Measurements from ENCODE around the gene KRTAP10-11.

Gene KRTAP10-11

GRCh38 chr21:44611551-44611950 is 34.7 kb upstream of the KRTAP10-11 start:
- no peak overlapping the region for H2BK5ac ChIP-seq (ENCODE audit: low read depth, low read length, poor library complexity)
- H4K12ac ChIP-seq (ENCODE audit: low read depth, low read length): no peak overlapping the region
- H3K9ac ChIP-seq (ENCODE audit: low read length): no peak overlapping the region
- no peaks in the 10 kb centered on the region for H3K27me3 ChIP-seq (ENCODE audit: insufficient read depth, low read length)
- no peaks in the 10 kb centered on the region for H3K79me1 ChIP-seq (ENCODE audit: low read length)
- H3K14ac ChIP-seq (ENCODE audit: low read length): no peak overlapping the region
- no peak overlapping the region for H3K18ac ChIP-seq (ENCODE audit: low read length)
- H3K4me2 ChIP-seq (ENCODE audit: low read length): no peak overlapping the region
- peaks cover 26% of the 10 kb centered on the region for H3K9me3 ChIP-seq (ENCODE audit: insufficient read depth, low read depth, low read length)
- no peak overlapping the region for H2BK120ac ChIP-seq (ENCODE audit: insufficient read depth, low read length, poor library complexity)
- no peaks in the 10 kb centered on the region for H3K79me2 ChIP-seq (ENCODE audit: control insufficient read depth, insufficient read depth, low read length, poor library complexity)
- H3K4me1 ChIP-seq (ENCODE audit: control insufficient read depth in 1 of 2, insufficient read depth in 2 of 2, low read length in 2 of 2): no peaks in the 10 kb centered on the region
- H3K23ac ChIP-seq (ENCODE audit: low read length): no peak overlapping the region
- H3K36me3 ChIP-seq (ENCODE audit: control insufficient read depth in 1 of 2, insufficient read depth in 2 of 2, low read length in 2 of 2): no peaks in the 10 kb centered on the region
- no peak overlapping the region for H4K8ac ChIP-seq (ENCODE audit: low read depth, low read length)
- no peak overlapping the region for H3K27ac ChIP-seq (ENCODE audit: low read depth, low read length)
- no peak for DNase-seq
- H3K4ac ChIP-seq (ENCODE audit: low read depth, low read length): no peak overlapping the region
- no CpG with 5 or more reads among the region's 4 CpGs for WGBS (ENCODE audit: extremely low coverage, insufficient coverage, insufficient read length)
- H2AFZ ChIP-seq (ENCODE audit: insufficient read depth, low read length, poor library complexity): no peak overlapping the region
- H2AK5ac ChIP-seq (ENCODE audit: low read length): no peak overlapping the region
- no peak overlapping the region for H2BK12ac ChIP-seq (ENCODE audit: low read length)
- H3K4me3 ChIP-seq (ENCODE audit: low read depth, low read length): no peak overlapping the region
- no peak overlapping the region for H4K91ac ChIP-seq (ENCODE audit: low read depth, low read length)

- H4K8ac ChIP-seq (ENCODE audit: low read depth, low read length): no peak within 1 kb of the TSS
- peaks cover 26% of the 10 kb centered on the region for H3K9me3 ChIP-seq (ENCODE audit: insufficient read depth, low read depth, low read length)
- H3K4ac ChIP-seq (ENCODE audit: low read depth, low read length): no peak within 1 kb of the TSS
- no peaks in the 10 kb centered on the region for H3K36me3 ChIP-seq (ENCODE audit: control insufficient read depth in 1 of 2, insufficient read depth in 2 of 2, low read length in 2 of 2)
- no peak within 1 kb of the TSS for H4K91ac ChIP-seq (ENCODE audit: low read depth, low read length)
- no peaks in the 10 kb centered on the region for H3K27me3 ChIP-seq (ENCODE audit: insufficient read depth, low read length)
- no peak within 1 kb of the TSS for H4K12ac ChIP-seq (ENCODE audit: low read depth, low read length)
- no peak within 1 kb of the TSS for H2AFZ ChIP-seq (ENCODE audit: insufficient read depth, low read length, poor library complexity)
- no peak within 1 kb of the TSS for H3K9ac ChIP-seq (ENCODE audit: low read length)
- WGBS (ENCODE audit: extremely low coverage, insufficient coverage, insufficient read length): no CpG with 5 or more reads among the region's 8 CpGs
- H3K4me2 ChIP-seq (ENCODE audit: low read length): no peak within 1 kb of the TSS
- no peak within 1 kb of the TSS for H3K23ac ChIP-seq (ENCODE audit: low read length)
- H3K18ac ChIP-seq (ENCODE audit: low read length): no peak within 1 kb of the TSS
- no peak within 1 kb of the TSS for H2BK120ac ChIP-seq (ENCODE audit: insufficient read depth, low read length, poor library complexity)
- H3K79me1 ChIP-seq (ENCODE audit: low read length): no peaks in the 10 kb centered on the region
- no peak within 1 kb of the TSS for H2BK12ac ChIP-seq (ENCODE audit: low read length)
- peak within 1 kb of the TSS; percentile 49 for H3K4me3 ChIP-seq (ENCODE audit: low read depth, low read length)
- H3K27ac ChIP-seq (ENCODE audit: low read depth, low read length): no peak within 1 kb of the TSS
- no peaks in the 10 kb centered on the region for H3K79me2 ChIP-seq (ENCODE audit: control insufficient read depth, insufficient read depth, low read length, poor library complexity)
- H3K14ac ChIP-seq (ENCODE audit: low read length): no peak within 1 kb of the TSS
- no peak within 1 kb of the TSS for H2BK5ac ChIP-seq (ENCODE audit: low read depth, low read length, poor library complexity)
- DNase-seq: no peak
- no peak within 1 kb of the TSS for H2AK5ac ChIP-seq (ENCODE audit: low read length)
- no peaks in the 10 kb centered on the region for H3K4me1 ChIP-seq (ENCODE audit: control insufficient read depth in 1 of 2, insufficient read depth in 2 of 2, low read length in 2 of 2)
Measured at GRCh38 chr21:44612029-44612486, 34.2 kb upstream of the KRTAP10-11 start, which contains the start of gene KRTAP10-8. Gene KRTAP10-8 (plus strand): TSS chr21:44612079. CDS start chr21:44612101, 22 bp downstream.

DNA sequence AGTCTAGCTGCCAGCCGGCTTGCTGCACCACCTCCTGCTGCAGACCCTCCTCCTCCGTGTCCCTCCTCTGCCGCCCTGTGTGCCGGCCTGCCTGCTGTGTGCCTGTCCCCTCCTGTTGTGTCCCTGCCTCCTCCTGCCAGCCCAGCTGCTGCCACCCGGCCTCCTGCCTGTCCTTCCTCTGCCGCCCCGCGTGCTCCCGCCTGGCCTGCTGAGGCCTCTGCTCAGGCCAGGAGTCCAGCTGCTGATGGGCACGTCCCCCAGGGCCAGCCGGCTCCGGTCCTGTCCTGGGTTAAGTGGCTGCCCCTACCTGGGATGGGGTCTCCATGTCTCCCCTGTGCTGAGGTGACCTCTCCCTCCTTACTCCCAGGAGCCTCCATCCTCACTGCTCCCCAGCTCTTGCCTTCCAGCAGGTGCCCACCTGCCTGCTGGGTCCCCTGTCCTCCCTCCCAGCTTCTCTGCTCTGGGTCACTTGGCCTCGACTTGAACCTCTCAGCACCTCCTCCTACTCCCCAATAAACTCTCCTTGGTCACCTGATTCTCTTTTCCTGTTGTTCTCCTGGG is 33.5 kb upstream of the KRTAP10-11 start:
- no peak overlapping the region for H3K4me2 ChIP-seq (ENCODE audit: low read length)
- no peaks in the 10 kb centered on the region for H3K36me3 ChIP-seq (ENCODE audit: control insufficient read depth in 1 of 2, insufficient read depth in 2 of 2, low read length in 2 of 2)
- H3K18ac ChIP-seq (ENCODE audit: low read length): no peak overlapping the region
- no peak overlapping the region for H2AK5ac ChIP-seq (ENCODE audit: low read length)
- peak overlapping the region; percentile 28 for H3K4me3 ChIP-seq (ENCODE audit: low read depth, low read length)
- H3K9me3 ChIP-seq (ENCODE audit: insufficient read depth, low read depth, low read length): peaks cover 26% of the 10 kb centered on the region
- WGBS (ENCODE audit: extremely low coverage, insufficient coverage, insufficient read length): no CpG with 5 or more reads among the region's 13 CpGs
- H3K9ac ChIP-seq (ENCODE audit: low read length): no peak overlapping the region
- no peak overlapping the region for H3K4ac ChIP-seq (ENCODE audit: low read depth, low read length)
- H3K23ac ChIP-seq (ENCODE audit: low read length): no peak overlapping the region
- no peaks in the 10 kb centered on the region for H3K79me2 ChIP-seq (ENCODE audit: control insufficient read depth, insufficient read depth, low read length, poor library complexity)
- H4K8ac ChIP-seq (ENCODE audit: low read depth, low read length): no peak overlapping the region
- no peak overlapping the region for H4K12ac ChIP-seq (ENCODE audit: low read depth, low read length)
- no peak overlapping the region for H3K27ac ChIP-seq (ENCODE audit: low read depth, low read length)
- no peak overlapping the region for H2AFZ ChIP-seq (ENCODE audit: insufficient read depth, low read length, poor library complexity)
- H2BK5ac ChIP-seq (ENCODE audit: low read depth, low read length, poor library complexity): no peak overlapping the region
- H3K14ac ChIP-seq (ENCODE audit: low read length): no peak overlapping the region
- no peak overlapping the region for H2BK120ac ChIP-seq (ENCODE audit: insufficient read depth, low read length, poor library complexity)
- H3K4me1 ChIP-seq (ENCODE audit: control insufficient read depth in 1 of 2, insufficient read depth in 2 of 2, low read length in 2 of 2): no peaks in the 10 kb centered on the region
- H3K79me1 ChIP-seq (ENCODE audit: low read length): no peaks in the 10 kb centered on the region
- no peak overlapping the region for H4K91ac ChIP-seq (ENCODE audit: low read depth, low read length)
- DNase-seq: no peak
- no peaks in the 10 kb centered on the region for H3K27me3 ChIP-seq (ENCODE audit: insufficient read depth, low read length)
- H2BK12ac ChIP-seq (ENCODE audit: low read length): no peak overlapping the region

DNA sequence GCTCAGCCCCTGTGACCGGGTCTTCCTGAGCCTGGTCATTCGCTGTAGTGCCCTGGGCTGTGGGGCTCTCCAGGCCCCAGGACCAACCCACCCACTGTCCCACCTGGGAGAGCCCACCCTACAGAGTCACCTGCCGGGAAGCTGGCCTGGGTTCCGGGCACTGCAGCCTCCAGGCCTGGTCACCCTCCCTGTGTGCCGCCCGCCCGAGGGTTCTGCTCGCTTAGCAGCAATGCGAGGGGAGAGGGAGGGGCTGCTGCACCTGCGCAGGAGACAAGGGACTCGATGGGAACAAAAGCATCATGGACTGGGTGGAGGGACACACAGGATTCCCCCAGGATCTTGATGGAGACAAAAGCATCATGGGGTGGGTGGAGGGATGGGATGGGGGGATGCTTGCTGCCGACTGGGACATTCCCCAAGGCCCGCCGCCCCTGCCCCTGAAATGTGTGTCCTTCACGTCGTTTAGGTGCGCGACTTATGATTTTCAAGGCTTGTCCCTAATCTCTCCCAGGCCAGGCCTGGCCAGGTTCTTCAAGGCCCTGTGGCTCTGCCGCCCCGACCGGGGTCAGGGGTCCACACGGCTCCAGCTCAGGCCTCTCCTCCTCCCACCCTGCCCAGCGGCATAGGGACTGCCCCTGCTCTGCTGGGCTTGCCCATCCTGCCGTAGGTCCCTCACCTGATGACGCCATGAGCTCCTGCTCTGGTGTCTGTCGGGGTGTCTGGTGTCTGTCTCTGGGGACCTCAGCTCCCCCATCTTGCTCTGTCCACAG is 32.6 kb upstream of the KRTAP10-11 start:
- Histone ChIP-seq H4K8ac (ENCODE audit: low read depth, low read length) (no peak overlapping the region), H2BK120ac (ENCODE audit: insufficient read depth, low read length, poor library complexity) (no peak overlapping the region), H3K14ac (ENCODE audit: low read length) (no peak overlapping the region), H2AK5ac (ENCODE audit: low read length) (no peak overlapping the region), H3K9me3 (ENCODE audit: insufficient read depth, low read depth, low read length) (peaks cover 26% of the 10 kb centered on the region), H3K18ac (ENCODE audit: low read length) (no peak overlapping the region), H3K4me3 (ENCODE audit: low read depth, low read length) (no peak overlapping the region), H3K4me1 (ENCODE audit: control insufficient read depth in 1 of 2, insufficient read depth in 2 of 2, low read length in 2 of 2) (no peaks in the 10 kb centered on the region), H3K79me1 (ENCODE audit: low read length) (no peaks in the 10 kb centered on the region), H4K12ac (ENCODE audit: low read depth, low read length) (no peak overlapping the region), H3K79me2 (ENCODE audit: control insufficient read depth, insufficient read depth, low read length, poor library complexity) (no peaks in the 10 kb centered on the region), H3K4ac (ENCODE audit: low read depth, low read length) (no peak overlapping the region), H2AFZ (ENCODE audit: insufficient read depth, low read length, poor library complexity) (no peak overlapping the region), H3K9ac (ENCODE audit: low read length) (no peak overlapping the region), H3K27me3 (ENCODE audit: insufficient read depth, low read length) (no peaks in the 10 kb centered on the region), H2BK12ac (ENCODE audit: low read length) (no peak overlapping the region), H3K36me3 (ENCODE audit: control insufficient read depth in 1 of 2, insufficient read depth in 2 of 2, low read length in 2 of 2) (no peaks in the 10 kb centered on the region), H3K23ac (ENCODE audit: low read length) (no peak overlapping the region), H3K27ac (ENCODE audit: low read depth, low read length) (no peak overlapping the region), H3K4me2 (ENCODE audit: low read length) (no peak overlapping the region), H2BK5ac (ENCODE audit: low read depth, low read length, poor library complexity) (no peak overlapping the region), H4K91ac (ENCODE audit: low read depth, low read length) (no peak overlapping the region)
- DNase-seq: no peak
- no CpG with 5 or more reads among the region's 26 CpGs for WGBS (ENCODE audit: extremely low coverage, insufficient coverage, insufficient read length)

All from trophoblast cell (in vitro differentiated cells and primary cell).